Islet of Langerhans (tissue), 1 donor: Measurements from ENCODE around the gene CDH11.

Experiments
- FAIRE-seq: peaks from one replicate; lab custom pipeline; 2011; peaks lifted over from hg19 to GRCh38; lab: Jason Lieb, UNC

Gene CDH11, protein sequence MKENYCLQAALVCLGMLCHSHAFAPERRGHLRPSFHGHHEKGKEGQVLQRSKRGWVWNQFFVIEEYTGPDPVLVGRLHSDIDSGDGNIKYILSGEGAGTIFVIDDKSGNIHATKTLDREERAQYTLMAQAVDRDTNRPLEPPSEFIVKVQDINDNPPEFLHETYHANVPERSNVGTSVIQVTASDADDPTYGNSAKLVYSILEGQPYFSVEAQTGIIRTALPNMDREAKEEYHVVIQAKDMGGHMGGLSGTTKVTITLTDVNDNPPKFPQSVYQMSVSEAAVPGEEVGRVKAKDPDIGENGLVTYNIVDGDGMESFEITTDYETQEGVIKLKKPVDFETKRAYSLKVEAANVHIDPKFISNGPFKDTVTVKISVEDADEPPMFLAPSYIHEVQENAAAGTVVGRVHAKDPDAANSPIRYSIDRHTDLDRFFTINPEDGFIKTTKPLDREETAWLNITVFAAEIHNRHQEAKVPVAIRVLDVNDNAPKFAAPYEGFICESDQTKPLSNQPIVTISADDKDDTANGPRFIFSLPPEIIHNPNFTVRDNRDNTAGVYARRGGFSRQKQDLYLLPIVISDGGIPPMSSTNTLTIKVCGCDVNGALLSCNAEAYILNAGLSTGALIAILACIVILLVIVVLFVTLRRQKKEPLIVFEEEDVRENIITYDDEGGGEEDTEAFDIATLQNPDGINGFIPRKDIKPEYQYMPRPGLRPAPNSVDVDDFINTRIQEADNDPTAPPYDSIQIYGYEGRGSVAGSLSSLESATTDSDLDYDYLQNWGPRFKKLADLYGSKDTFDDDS

DNA sequence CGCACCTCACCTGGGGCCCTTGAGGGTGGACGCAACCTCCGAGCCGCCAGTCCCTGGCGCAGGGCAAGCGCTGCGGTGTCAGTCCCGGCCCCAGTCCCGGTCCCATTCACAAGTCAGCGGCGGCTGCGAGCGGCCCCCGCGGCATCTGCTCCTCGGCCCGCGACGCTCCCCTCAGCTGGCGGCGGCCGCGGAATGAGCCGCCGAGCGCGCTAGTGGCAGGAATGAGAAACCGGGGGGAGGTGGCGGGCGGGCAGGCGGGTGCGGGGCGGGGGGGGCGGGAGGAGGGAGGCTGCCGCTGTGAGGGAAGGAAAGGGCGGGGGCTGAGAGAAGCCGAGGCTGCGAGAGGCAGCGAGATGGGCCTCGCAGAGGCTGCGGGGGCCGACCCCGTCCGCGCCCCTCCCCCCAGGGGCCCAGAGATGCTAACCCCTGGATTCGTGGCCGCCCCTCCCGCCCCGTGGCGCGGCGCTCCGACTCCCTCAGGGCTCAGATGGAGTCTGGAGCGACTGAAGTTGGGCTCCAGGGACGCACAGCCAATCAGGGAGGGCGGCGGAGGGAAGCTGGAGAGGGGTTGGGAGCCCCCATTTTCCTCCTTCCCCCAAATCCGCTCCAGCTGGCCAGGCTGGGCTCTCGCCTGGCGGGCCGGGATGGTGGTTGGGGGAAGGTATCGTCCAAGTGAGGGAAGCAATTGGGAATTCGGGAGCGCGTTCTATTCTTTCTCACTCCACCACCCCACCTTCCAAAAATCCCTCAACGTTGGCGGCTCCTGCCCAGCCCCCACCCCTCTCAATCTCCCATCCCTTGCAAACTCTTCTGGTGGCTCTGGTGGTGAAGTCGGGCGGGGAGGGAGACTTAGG is at the start of gene CDH11:
CDH11 (minus strand) TSS at position 194 of the 854 bp plus-strand sequence. CDS start 117,194 bp downstream, outside the sequence.
- no peak for FAIRE-seq

DNA sequence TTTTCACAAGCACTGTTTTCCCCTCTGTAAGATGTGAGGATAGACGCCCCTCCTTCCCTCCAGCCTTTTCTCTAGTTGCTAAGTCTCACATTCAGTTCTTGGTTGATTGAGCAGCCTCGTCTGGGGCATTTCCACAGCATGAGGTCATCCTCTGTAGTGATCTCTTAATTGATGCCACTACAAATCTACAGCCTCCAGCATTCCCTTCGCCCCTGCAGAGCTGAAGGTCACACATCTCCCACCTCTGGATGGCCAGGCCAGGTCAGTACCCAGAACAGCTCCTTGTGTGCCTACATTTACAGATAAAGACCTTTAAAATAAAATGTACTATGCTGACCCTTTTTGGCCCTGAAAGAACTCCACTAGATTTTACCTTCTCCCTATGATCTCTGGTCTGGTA is 32.5 kb upstream of the CDH11 start:
- no peak for FAIRE-seq

DNA sequence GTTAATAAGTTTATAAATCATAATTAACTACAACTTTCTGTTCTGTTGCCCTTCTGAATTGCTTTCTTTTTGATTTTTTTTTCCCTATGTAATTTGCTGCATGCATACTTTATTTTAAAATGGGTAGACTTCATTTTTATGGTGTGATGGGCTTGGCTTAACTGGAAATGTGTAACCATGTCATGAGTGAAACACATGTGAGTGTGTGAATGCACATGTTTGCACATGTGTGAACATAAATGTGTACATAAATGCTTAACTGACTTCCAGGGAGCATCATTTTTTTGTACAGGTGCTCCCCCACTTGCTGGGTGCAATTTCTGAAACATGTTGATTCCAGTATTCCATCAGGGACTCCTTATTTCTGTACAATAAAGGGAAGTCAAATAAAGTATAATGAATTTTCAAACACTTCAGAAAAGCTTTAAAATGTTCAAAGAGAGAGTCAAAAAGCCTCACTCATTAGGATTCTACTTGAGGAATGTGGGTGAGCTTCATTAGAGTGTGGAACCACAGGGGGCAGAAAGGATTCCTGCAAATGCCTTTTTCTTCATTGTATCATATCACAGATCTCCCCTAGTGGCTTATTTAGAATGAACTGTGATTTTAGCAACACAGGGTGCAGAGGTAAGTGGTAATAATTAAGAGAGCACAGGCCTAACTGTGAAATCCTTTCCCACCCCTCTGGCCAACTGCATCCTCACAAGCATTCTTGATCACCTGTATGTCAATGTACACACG is 31.7 kb upstream of the CDH11 start:
- FAIRE-seq: no peak

DNA sequence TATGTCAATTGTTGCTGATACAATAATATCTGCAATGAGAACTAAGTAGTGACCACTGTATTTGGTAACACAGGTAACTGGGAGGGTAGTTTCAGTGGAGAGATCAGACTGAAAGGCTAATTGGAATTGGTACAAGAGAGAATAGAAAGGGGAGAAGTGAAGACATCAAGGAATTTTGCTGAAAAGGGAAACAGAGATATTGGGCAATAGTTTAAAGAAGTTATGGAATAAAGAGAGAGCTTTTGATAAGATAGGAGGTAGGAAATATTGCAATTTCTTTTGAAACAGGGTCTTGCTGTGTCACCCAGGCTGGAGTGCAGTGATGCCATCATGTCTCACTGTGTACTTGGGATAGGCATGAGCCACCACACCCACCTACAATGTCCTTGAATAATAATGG is 26.9 kb upstream of the CDH11 start:
- FAIRE-seq: no peak

DNA sequence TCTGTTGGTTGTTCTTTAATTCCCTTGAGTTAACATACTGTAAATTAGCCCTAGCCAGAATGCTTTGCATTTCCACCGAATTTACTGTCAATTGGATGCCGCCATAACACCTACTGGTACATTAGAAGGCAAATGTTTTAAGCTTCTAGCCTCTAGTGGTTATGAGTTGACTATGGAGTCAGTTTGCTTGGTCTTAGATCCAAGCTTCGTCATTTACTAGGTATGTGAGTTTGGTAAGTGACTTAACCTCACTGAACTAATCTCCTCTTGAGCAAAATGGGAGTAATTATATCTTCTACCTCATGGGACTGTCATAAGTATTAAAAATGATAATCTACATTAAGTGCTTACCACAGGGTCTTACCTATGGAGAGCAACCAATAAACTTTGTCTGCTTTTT is 20.4 kb upstream of the CDH11 start:
- no peak for FAIRE-seq

DNA sequence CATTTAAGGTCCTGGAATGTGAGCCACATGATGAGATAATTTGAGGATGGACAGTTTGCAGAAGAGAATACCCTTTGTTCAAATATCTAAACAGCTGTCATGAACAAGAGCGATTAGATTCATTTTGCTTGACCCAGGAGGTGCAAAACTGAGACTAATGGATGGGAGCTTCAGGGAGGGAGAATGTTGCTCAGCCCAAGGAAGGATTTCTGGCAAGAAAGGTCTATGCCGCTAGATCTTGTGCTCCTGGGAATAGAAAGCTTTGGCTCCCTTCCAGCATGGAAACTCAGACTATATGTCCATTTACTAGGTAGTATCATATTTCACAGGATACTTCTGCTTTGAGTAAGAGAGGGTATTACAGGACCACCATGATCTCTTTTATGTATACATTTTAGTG is 14.8 kb upstream of the CDH11 start:
- FAIRE-seq: no peak

DNA sequence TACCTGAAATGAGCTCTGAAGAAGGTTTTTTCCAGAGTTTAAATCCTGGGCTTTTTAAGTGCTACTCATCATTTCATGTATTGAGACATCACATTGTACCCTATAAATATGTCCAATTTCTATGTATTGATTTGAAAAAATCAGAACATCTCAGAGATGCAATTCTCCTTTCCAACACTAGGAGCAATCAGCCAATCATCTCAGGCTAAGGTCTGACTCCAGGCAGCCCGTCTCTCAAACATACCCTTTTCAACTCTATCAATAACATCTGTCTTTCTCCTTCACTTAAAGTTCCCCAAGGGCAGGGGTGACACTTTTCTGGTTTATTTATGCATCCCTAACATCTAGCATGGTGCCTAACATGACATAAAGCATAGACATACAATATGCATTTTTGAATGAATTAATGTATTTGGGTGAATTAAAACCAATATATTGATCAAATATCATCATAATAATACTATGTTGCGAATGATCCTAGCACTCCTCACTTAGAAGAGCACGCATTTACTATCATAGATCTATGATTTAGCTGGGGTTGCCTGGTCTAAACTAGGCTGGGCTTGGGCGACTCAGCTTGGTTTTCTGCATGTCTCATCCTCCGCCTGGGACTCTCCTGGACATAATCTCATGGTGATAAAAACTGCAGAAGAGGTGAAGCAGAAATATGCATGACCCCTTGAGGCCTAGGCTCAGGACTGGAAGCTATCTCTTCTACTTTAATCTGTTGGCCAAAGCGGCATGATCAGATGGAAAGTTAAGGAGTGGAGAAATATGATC is 5.2 kb upstream of the CDH11 start:
- FAIRE-seq: no peak

DNA sequence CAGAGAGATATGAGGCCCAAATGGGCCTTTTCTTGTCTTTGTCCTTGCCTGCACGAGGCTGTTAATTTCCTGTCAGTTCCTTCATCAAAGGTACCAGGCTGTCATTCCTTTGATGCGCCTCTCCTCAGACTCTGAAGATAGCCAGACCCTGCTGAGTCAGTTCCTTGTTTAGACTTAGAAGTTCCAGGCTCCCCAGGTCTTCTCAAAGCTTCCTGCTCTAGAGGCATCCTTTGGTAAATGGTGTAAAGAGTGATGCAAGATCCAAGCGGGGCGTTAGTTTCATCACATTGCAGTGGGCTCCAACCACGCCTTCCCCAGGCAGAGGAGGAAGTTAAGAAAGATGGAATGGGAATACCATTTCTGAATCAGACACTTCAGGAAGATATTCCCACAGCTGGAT is 4.0 kb upstream of the CDH11 start:
- no peak for FAIRE-seq

DNA sequence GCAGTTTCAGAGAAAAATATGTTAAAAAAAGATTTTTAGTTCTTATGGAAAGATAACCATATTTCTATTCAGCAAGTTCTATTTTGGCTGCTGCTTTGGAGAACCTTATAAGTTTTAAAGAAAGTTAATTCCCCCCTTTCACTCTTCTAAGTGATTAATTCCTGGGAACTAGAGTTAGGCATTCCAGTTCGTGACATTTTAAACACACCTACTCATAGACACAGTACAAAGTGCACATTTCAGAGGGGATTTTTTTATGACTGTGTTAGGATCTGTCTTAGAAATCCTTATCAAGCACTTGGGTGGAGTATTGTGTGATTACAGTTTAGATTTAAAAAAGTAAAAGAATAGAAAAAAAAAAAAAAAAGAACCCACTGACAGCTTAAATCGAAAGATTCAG is 3.5 kb upstream of the CDH11 start:
- no peak for FAIRE-seq

DNA sequence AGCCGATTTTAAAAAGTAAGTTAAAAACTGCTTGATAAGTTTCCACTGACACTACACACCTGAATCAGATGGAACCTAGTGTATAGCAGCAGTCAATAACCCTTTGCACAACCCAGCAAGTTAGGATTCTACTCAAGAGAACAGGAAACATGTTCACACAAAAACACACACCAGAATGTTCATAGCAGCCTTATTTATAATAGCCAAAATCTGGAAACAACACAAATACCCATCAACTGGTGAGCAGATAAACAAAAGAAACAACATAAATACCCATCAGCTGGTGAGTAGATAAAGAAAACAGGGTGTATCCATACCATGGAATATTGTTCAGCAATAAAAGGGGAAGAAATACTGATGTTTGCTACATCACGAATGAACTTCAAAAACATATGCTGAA is 2.7 kb upstream of the CDH11 start:
- FAIRE-seq: no peak

DNA sequence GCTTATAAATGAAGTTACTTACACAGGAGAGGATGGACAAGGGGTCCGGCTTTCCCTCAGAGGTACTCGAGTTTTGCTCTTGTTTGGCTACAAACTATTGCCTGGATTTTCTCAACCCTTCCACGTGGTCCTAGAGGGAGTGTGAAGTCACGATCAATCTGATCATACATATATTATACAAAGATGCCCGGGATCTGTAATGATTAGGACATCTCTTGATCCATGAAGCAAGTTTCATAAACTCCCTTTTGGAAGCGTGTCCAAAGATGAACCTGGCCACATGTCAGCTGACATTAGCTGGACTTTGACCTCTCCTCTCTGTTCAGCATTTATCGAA is 2.3 kb upstream of the CDH11 start:
- FAIRE-seq: no peak

DNA sequence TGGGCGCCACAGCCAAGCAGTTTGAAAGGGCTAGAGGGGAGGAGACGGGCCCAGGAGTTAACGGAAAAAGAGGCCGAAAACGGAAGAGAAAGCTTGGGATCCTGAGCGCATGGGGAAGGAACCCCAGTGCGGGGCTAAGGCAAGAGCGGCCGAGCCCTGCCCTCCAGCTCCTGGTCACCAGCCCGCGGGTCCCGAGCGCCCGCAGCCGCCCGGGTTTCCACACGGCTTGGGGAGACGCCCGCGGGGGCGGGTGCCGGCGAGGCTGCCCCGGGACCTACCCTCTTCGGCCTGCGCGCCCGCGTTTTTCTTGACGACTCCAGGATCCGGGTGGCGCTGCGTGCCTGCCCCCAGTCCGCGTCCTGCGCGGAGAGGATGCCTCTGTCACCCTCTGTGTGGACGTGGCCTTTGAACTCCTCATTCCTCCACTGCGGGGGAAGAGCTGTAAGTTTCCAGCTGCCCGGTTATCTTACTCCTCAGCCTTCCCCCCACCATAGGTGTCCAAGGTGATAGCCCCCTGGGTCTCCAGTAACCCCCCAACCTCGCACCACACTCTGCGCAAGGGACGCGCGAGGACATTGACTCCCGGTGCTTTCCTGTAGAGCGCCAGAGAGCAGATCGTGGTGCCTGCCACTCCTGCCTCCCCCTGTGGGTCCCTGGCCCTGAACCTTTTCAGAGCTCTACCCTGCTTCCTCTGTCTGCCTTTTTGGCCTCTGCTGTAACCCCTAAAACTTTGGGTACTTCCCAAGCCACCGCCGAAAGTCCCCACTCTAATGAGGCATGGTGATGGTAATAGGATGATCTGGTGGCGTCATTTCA is 1.7 kb upstream of the CDH11 start:
- no peak for FAIRE-seq

DNA sequence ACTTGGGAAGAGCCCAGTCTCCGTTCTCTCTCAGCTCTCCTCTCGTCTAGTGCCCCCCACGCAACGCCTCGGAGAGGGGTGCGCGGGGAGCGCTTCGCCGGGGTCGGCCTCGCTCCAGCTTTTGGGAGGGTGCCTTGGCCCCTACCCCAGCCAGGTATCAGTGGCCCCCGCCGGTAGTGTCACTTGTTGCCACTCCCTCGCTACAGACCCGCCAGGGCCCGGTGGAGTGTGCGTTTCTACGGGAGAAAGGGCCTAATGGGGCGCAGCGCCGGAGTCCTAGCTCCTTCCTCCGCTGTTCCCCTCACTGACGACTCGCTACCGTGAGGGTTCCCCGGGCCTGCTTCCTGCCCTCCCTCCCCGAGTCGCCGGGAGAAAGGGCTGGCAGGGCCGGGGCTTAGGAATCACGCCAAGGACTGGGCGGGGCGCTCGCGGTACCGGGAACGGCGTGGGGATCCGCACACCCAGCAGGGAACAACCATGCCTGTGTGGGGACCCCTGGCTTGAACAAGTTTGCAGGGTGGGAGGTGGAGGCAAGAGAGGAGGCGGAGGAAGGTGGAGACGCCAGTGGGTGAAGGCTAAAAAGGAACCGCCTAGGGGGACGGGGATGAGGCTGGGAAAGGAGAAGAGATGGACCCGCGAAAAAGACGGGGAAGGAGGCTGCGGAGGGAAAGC is 997 bp upstream of the CDH11 start:
- no peak for FAIRE-seq

DNA sequence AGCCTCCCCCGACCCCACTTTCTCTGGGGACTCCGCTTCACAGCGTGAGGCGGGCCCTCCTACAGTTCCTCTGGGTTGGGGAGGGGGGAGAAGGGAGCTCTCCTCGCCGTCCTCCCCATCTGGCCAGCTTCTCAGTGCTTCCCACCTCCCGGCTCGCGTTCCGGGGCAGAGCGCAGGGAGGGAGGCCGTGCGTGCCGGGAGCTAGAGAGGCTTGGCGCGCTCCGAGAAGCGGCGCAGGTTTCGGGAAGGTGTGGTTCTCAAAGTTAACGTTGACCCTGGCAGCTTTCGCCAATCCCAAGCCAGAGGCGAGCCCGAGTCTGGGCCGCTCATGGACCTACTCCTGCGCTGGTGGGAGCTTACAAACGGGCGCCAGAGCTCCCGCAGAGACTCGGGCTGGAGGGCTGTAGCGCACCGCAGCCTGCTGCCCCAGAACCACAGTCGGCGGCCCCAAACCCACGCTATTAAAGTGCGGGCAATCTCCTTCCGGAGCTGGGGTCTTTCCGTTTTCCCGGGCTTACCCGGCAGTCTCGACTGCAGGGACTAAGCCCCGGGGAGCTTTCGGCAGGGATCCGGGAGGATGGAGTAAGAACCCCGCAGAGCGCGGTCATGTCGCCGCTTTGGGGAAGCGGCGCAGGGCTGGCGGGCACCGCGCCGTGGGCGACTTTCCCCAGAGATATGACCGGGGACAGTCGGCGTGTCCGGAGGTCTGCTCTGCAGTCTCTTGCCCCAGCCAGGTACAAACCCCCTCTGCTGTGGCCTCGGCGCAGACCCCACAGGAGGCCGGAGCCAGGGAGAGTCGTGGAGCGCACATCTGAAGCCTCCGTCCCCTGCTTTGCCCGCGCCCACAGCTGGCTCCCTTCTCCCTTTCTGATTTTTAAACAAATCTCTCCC is 787 bp downstream of the CDH11 start:
- no peak for FAIRE-seq

DNA sequence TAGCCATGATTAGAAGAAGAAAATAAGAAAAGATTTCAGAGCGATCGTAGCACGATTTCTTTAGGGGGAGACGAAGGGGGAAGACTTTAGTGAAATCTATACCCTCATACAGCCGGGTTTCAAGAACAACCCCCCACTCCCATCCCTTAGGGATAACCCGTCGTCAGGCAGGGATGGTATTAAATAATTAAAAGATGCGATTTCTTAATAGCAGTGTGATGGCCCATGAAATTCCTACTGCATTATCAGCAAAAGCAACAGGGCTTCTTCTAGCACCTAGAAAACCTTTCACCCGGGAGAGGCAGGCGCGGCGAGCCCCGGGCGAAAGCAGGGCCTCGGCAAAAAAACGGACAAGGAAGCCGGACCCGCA is 1.4 kb downstream of the CDH11 start:
- FAIRE-seq: no peak

DNA sequence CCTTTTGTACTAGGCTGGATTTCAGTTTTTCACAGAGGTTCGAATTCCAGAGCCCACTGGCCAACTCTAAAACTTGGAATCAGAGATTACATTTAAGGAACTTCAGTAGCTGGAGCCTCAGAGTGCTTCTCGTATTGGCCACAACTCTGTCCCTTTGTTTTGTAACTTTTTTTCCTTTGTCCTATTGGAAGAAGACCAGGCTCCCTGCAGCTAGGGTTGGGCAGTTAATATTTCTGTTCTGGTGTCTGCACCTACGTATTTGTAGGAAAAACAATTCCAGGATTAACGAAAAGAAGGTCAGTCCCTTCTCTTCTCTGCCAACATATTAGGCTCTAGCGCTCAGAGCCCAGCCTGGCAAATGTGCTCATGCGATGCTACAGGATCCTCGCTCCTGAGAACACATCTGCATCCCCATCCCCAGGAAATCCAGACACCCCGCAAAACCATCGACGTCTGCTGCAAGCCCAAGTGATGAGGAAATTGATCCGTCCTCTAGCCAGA is 1.9 kb downstream of the CDH11 start:
- FAIRE-seq: no peak

DNA sequence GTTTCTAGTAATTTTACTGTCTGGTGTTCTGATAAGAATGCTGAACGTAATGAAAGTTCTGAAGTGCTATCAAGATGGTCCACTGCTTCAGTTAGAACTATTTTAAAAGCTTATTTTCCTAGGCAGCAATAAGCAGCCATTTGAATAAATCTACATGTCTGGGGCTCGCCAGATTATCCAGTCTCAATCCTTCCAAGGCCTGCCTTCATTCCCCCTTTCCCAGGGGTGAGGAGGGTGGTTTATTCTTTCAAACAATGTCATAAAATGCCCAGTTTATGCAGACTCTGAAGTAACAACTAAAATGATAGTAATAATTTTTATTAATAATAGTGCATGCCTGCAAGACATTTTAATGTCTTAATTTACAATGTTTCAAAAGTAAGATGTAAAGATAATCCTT is 2.4 kb downstream of the CDH11 start:
- FAIRE-seq: no peak

DNA sequence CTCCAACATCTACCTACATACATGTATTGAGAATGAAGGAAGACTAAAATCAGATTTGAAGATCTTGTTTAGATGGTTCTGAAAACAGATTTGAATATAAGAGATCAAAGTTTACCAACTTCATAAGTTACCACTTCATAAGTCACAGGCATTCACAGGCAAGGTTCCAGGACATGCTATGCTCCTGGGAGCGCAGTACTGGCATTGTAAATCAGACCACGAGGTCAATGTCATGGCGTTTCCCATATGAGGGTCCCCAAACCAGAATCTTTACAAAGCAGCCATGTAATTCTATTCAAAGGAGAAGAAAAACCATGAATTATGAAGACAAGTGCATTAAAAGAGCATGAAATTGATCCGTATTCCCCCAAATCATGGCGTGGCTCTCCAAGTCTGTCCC is 3.0 kb downstream of the CDH11 start:
- FAIRE-seq: no peak
